NCI-H2196 (cell line): ENCODE measurements around the gene TNIP2.
"Not testable (repeated sequence)": the region's sequence is repeated elsewhere in the genome, so short reads cannot be mapped to it uniquely, and the experiment has no call there.

Experiments used
- DNase-seq: peaks from one replicate; lab custom pipeline; 2025; ENCODE audit not compliant: unreplicated experiment; lab: John Stamatoyannopoulos, UW

Gene TNIP2

GRCh38 chr4:2771264-2771663 is 15.1 kb upstream of the TNIP2 start:
- DNase-seq: no peak

GRCh38 chr4:2768921-2769336 is 12.8 kb upstream of the TNIP2 start:
- DNase-seq: no peak

- no peak for DNase-seq
These were observed 12.0 kb upstream of the TNIP2 start for GRCh38 chr4:2768124-2768523.

GRCh38 chr4:2767705-2768074 is 11.6 kb upstream of the TNIP2 start:
- DNase-seq: no peak

GRCh38 chr4:2767046-2767704 is 11.0 kb upstream of the TNIP2 start:
- no peak for DNase-seq

GRCh38 chr4:2765832-2766526 is 9.8 kb upstream of the TNIP2 start:
- no peak for DNase-seq

GRCh38 chr4:2763511-2763967 is 7.4 kb upstream of the TNIP2 start:
- DNase-seq: no peak

- not testable (repeated sequence) for DNase-seq
These were observed 6.6 kb upstream of the TNIP2 start for GRCh38 chr4:2762486-2763370.

GRCh38 chr4:2762048-2762447 is 5.9 kb upstream of the TNIP2 start:
- DNase-seq: no peak

- peak; percentile 37 for DNase-seq
These were observed 5.1 kb upstream of the TNIP2 start for GRCh38 chr4:2761035-2761923.

GRCh38 chr4:2757426-2757825 is 1.3 kb upstream of the TNIP2 start:
- no peak for DNase-seq

- no peak for DNase-seq
These were observed 685 bp upstream of the TNIP2 start for GRCh38 chr4:2756691-2757350.

- no peak for DNase-seq
These were observed 1.0 kb downstream of the TNIP2 start for GRCh38 chr4:2754848-2755819.

GRCh38 chr4:2753436-2753835 is 2.7 kb downstream of the TNIP2 start:
- DNase-seq: no peak

- no peak for DNase-seq
These were observed 5.2 kb downstream of the TNIP2 start for GRCh38 chr4:2750719-2751605.

GRCh38 chr4:2746891-2747695 is 9.0 kb downstream of the TNIP2 start:
- no peak for DNase-seq
